SK-N-SH treated with all-trans-retinoic acid at 6 μM for 48 hours (cell line): ENCODE measurements around the gene ARHGEF16.

Experiments
- ATAC-seq: fragments of 200-7000 bp; cut with Tn5 transposase; 3 replicates; pipeline ENCODE4 v1.9.1; 2020; ENCODE audit warnings: mild to moderate bottlenecking, moderate library complexity
- ARNTL ChIP-seq: fragments of 450-650 bp; formaldehyde crosslinking; IDR thresholded peaks from 2 replicates; pipeline ENCODE4 v1.5.0; 2020; ENCODE audit warnings: low read depth, mild to moderate bottlenecking, moderate library complexity, borderline replicate concordance
- BACH2 ChIP-seq: fragments of 250-450 bp; sonication (Bioruptor Pico); IDR thresholded peaks from 2 replicates; pipeline ENCODE4 v1.9.0; 2021; ENCODE audit warnings: mild to moderate bottlenecking, borderline replicate concordance
- CREB5 ChIP-seq: fragments of 250-450 bp; sonication (Bioruptor Pico); IDR thresholded peaks from 2 replicates; pipeline ENCODE4 v1.5.1; 2020; ENCODE audit warnings: low read depth, mild to moderate bottlenecking, moderate library complexity
- CSDC2 ChIP-seq: fragments of 250-450 bp; sonication (Bioruptor Pico); IDR thresholded peaks from 2 replicates; pipeline ENCODE4 v1.5.0; 2020; ENCODE audit warnings: mild to moderate bottlenecking, moderate library complexity
- CSRNP3 ChIP-seq: fragments of 250-450 bp; sonication (Bioruptor Pico); IDR thresholded peaks from 2 replicates; pipeline ENCODE4 v1.5.1; 2021; ENCODE audit warnings: mild to moderate bottlenecking, moderate library complexity
- ESRRG ChIP-seq: fragments of 250-450 bp; sonication (Bioruptor Pico); IDR thresholded peaks from 2 replicates; pipeline ENCODE4 v1.6.1; 2021; ENCODE audit warnings: mild to moderate bottlenecking
- GLIS3 ChIP-seq: fragments of 250-450 bp; sonication (Bioruptor Pico); IDR thresholded peaks from 2 replicates; pipeline ENCODE4 v1.5.0; 2020; ENCODE audit warnings: mild to moderate bottlenecking, moderate library complexity
- ISL1 ChIP-seq: fragments of 250-450 bp; sonication (Bioruptor Pico); IDR thresholded peaks from 2 replicates; pipeline ENCODE4 v2.1.2; 2022; ENCODE audit warnings: mild to moderate bottlenecking, moderate library complexity
- OSR1 ChIP-seq: fragments of 250-450 bp; sonication (Bioruptor Pico); IDR thresholded peaks from 2 replicates; pipeline ENCODE4 v1.8.0; 2022; ENCODE audit warnings: moderate library complexity, mild to moderate bottlenecking, inconsistent platforms
- PATZ1 ChIP-seq: fragments of 250-450 bp; sonication (Bioruptor Pico); IDR thresholded peaks from 2 replicates; pipeline ENCODE4 v1.8.0; 2020; ENCODE audit warnings: mild to moderate bottlenecking, moderate library complexity, borderline replicate concordance
- POU6F1 ChIP-seq: fragments of 250-450 bp; sonication (Bioruptor Pico); IDR thresholded peaks from 2 replicates; pipeline ENCODE4 v1.8.0; 2021; ENCODE audit warnings: low read depth, mild to moderate bottlenecking, moderate library complexity, borderline replicate concordance
- PPARA ChIP-seq: fragments of 250-450 bp; sonication (Bioruptor Pico); IDR thresholded peaks from 2 replicates; pipeline ENCODE4 v1.5.0; 2020; ENCODE audit warnings: mild to moderate bottlenecking, borderline replicate concordance
- RARB ChIP-seq: fragments of 250-450 bp; sonication (Bioruptor Pico); IDR thresholded peaks from 2 replicates; pipeline ENCODE4 v1.8.0; 2021; ENCODE audit warnings: mild to moderate bottlenecking, moderate library complexity
- SNAI2 ChIP-seq: fragments of 250-450 bp; sonication (Bioruptor Pico); IDR thresholded peaks from 2 replicates; pipeline ENCODE4 v1.5.0; 2020; ENCODE audit warnings: mild to moderate bottlenecking, moderate library complexity
- TCF4 ChIP-seq: fragments of 250-450 bp; sonication (Bioruptor Pico); IDR thresholded peaks from 2 replicates; pipeline ENCODE4 v1.8.0; 2021; ENCODE audit warnings: mild to moderate bottlenecking, moderate library complexity, borderline replicate concordance
- TOX ChIP-seq: fragments of 250-450 bp; sonication (Bioruptor Pico); IDR thresholded peaks from 2 replicates; pipeline ENCODE4 v1.8.0; 2021; ENCODE audit warnings: mild to moderate bottlenecking, moderate library complexity, borderline replicate concordance
- TSHZ2 ChIP-seq: fragments of 250-450 bp; sonication (Bioruptor Pico); IDR thresholded peaks from 2 replicates; pipeline ENCODE4 v1.5.0; 2020; ENCODE audit warnings: mild to moderate bottlenecking, moderate library complexity
- ZC3H10 ChIP-seq: fragments of 250-450 bp; sonication (Bioruptor Pico); IDR thresholded peaks from 2 replicates; pipeline ENCODE4 v1.5.1; 2021; ENCODE audit warnings: mild to moderate bottlenecking, moderate library complexity
- ZFP3 ChIP-seq: fragments of 250-450 bp; sonication (Bioruptor Pico); IDR thresholded peaks from 2 replicates; pipeline ENCODE4 v1.5.0; 2020; ENCODE audit warnings: mild to moderate bottlenecking, moderate library complexity
- ZFP30 ChIP-seq: fragments of 450-650 bp; formaldehyde crosslinking; IDR thresholded peaks from 2 replicates; pipeline ENCODE4 v1.5.0; 2022; ENCODE audit warnings: mild to moderate bottlenecking, moderate library complexity
- ZNF565 ChIP-seq: fragments of 450-650 bp; formaldehyde crosslinking; conservative IDR thresholded peaks from 2 replicates; pipeline ENCODE4 v1.5.0; 2020; ENCODE audit warnings: low read depth, mild to moderate bottlenecking, moderate library complexity
- ZNF70 ChIP-seq: fragments of 450-650 bp; formaldehyde crosslinking; IDR thresholded peaks from 2 replicates; pipeline ENCODE4 v1.5.0; 2020; ENCODE audit warnings: mild to moderate bottlenecking, moderate library complexity
- ZNF8 ChIP-seq: fragments of 450-650 bp; formaldehyde crosslinking; IDR thresholded peaks from 2 replicates; pipeline ENCODE4 v1.5.0; 2020; ENCODE audit warnings: mild to moderate bottlenecking, moderate library complexity

Gene ARHGEF16

GRCh38 chr1:3409366-3410141 is 44.9 kb upstream of the ARHGEF16 start:
- no peak for ATAC-seq
- no peak for TF ChIP-seq OSR1 (CRISPR knock-in tag)
- TF ChIP-seq ZNF565 (CRISPR knock-in tag), result no peak
- TF ChIP-seq POU6F1 (CRISPR knock-in tag), result no peak

- TF ChIP-seq ZC3H10 (no peak), ZFP30 (no peak), CREB5 (no peak), CSDC2 (no peak), PPARA (CRISPR knock-in tag) (no peak), ARNTL (CRISPR knock-in tag) (no peak), TOX (CRISPR knock-in tag) (no peak), OSR1 (CRISPR knock-in tag) (no peak), ZNF565 (CRISPR knock-in tag) (no peak), CSRNP3 (CRISPR knock-in tag) (no peak), SNAI2 (no peak), ISL1 (CRISPR knock-in tag) (no peak), ZNF8 (CRISPR knock-in tag) (no peak), ZFP3 (no peak), ESRRG (no peak), RARB (CRISPR knock-in tag) (no peak), GLIS3 (CRISPR knock-in tag) (no peak), BACH2 (CRISPR knock-in tag) (no peak), TCF4 (no peak), POU6F1 (CRISPR knock-in tag) (no peak)
- ATAC-seq, result peak; percentile 88
Observed at GRCh38 chr1:3410142-3410925, 44.1 kb upstream of the ARHGEF16 start.

GRCh38 chr1:3411806-3412205 is 42.7 kb upstream of the ARHGEF16 start:
- ATAC-seq, result no peak
- no peak for TF ChIP-seq ESRRG
- no peak for TF ChIP-seq ZNF565 (CRISPR knock-in tag)
- no peak for TF ChIP-seq CSRNP3 (CRISPR knock-in tag)
- TF ChIP-seq OSR1 (CRISPR knock-in tag), result no peak
- TF ChIP-seq PATZ1 (CRISPR knock-in tag), result no peak
- no peak for TF ChIP-seq SNAI2
- no peak for TF ChIP-seq ZNF70
- TF ChIP-seq POU6F1 (CRISPR knock-in tag), result no peak
- no peak for TF ChIP-seq RARB (CRISPR knock-in tag)
- no peak for TF ChIP-seq TSHZ2
